RWPE1 (cell line): Measurements from ENCODE around the gene MIOS.
A peak's percentile ranks its signal among the peaks of the same experiment; 100 is the strongest.

Experiments
- CTCF ChIA-PET: fragments of 350-600 bp; sonication (Branson Sonifier 250); formaldehyde crosslinking; extraction: SDS; loops from one replicate; lab custom pipeline; 2021; lab: Yijun Ruan, JAX
- POLR2A ChIA-PET: fragments of 400-600 bp; formaldehyde crosslinking; extraction: SDS; loops from one replicate; lab custom pipeline; 2020; ENCODE audit warnings: antibody characterized with exemption; ENCODE audit not compliant: low non-redundant PET; lab: Yijun Ruan, JAX
- DNase-seq: peaks from one replicate; pipeline ENCODE4 v3.0.0; 2012; ENCODE audit warnings: low spot score
- H3K27ac ChIP-seq: fragments of 450-650 bp; 2 replicates; pipeline ENCODE4 v1.5.1; 2017
- TF ChIP-seq, protein P1 (sequence below): fragments of 450-650 bp; conservative IDR thresholded peaks from 2 replicates; pipeline ENCODE4 v1.5.1; 2017; ENCODE audit warnings: low read depth, mild to moderate bottlenecking

The MIOS gene

DNA sequence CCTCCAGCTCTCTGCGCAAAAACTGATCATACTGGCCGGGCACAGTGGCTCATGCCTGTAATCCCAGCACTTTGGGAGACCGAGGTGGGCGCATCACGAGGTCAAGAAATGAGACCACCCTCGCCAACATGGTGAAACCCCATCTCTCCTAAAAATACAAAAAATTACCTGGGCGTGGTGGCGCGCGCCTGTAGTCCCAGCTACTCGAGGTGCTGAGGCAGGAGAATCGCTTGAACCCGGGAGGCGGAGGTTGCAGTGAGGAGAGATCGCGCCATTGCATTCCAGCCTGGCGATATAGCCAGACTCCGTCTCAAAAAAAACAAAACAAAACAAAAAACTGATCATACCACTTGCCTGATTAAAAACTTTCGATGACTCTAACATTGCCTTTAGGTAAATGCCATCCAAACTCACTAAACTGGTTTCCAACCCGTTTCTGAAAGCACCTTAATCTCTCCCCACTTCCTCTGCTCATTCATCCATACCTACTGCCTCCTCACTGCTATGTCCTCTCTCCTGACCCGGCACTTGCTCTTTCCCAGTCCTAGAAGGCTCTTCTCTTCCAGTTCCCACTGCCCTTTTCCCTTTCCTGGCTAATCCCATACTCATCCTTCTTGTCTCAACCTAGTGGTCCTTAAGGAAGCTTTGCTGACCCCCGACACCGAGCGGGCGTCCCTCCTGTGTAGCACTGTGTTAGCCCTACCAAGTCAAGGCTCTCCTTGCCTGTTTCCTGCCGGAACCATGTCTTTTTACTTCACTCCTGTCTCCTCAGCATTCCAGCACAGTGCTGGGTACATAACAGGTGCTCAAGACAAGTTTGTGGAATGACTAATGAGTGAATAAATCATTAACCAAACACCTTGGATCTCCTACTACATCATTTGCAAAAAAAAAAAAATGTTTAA lies 686 bp upstream of the MIOS start:
- DNase-seq: peak; percentile 64
- TF ChIP-seq, protein P1, sequence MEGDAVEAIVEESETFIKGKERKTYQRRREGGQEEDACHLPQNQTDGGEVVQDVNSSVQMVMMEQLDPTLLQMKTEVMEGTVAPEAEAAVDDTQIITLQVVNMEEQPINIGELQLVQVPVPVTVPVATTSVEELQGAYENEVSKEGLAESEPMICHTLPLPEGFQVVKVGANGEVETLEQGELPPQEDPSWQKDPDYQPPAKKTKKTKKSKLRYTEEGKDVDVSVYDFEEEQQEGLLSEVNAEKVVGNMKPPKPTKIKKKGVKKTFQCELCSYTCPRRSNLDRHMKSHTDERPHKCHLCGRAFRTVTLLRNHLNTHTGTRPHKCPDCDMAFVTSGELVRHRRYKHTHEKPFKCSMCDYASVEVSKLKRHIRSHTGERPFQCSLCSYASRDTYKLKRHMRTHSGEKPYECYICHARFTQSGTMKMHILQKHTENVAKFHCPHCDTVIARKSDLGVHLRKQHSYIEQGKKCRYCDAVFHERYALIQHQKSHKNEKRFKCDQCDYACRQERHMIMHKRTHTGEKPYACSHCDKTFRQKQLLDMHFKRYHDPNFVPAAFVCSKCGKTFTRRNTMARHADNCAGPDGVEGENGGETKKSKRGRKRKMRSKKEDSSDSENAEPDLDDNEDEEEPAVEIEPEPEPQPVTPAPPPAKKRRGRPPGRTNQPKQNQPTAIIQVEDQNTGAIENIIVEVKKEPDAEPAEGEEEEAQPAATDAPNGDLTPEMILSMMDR: no peak
- ChIA-PET POLR2A (interaction anchor here (0.6 kb wide), 1 partner anchor 20 kb away, joined by 4 read pairs; no protein-coding TSS in a partner anchor), CTCF (interaction anchor here (0.6 to 0.7 kb wide), 2 partner anchors 127 to 703 kb away, joined by 3 read pairs; no protein-coding TSS in a partner anchor)
- peak overlapping the region; percentile 88 for H3K27ac ChIP-seq

DNA sequence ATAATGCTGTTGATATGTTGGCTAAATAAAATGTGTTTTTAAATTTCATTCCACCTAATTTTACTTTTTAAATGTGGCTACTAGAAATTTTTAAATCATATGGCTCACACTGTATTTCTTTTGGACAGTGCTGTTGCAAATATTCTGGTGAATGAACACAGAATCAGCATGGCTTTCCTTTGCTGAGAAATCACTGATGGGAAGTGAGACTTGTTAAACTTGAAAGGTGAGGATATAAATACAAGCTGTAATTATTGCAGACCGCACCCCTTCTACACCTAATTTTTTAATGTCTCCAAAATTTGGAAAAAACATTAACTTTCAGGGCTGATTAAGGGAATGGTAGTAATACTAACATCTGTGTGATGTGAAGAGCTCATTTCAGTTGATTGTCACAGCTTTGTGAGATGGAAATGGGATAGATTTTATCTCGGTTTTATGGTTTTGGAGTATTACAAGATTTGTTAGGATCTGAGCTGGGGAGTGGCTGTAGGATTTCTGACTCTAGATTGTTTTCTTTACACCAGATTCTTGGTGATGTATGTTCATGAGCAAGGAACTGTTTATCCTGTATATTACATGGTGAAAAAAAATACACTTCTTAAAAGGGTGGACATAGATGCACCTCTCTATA lies 1.3 kb downstream of the MIOS start:
- TF ChIP-seq, protein P1: no peak
- CTCF ChIA-PET: no interaction called here
- POLR2A ChIA-PET: no interaction called here
- H3K27ac ChIP-seq: no peak overlapping the region
- DNase-seq: peak; percentile 20

DNA sequence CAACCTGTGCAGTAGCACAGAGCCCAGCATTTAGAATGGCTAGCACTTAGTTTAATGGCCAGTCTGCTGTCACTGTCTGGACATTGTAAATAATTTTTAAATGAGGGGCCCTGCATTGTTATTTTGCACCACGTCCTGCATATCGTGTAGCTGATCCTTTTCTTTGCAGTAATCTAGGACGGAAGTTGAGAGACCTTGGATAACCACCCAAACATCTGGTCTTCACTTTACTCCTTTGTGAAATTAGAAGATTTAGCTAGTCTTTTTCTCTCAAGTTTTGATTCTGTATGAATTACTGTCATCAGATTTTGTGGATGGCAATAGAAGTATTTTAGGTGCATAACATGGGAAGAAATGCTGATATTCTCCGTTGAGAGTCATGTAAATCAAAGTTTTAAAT lies 1.9 kb downstream of the MIOS start:
- POLR2A ChIA-PET: no interaction called here
- CTCF ChIA-PET: no interaction called here
- DNase-seq: no peak
- no peak overlapping the region for H3K27ac ChIP-seq
- TF ChIP-seq, protein P1: no peak

DNA sequence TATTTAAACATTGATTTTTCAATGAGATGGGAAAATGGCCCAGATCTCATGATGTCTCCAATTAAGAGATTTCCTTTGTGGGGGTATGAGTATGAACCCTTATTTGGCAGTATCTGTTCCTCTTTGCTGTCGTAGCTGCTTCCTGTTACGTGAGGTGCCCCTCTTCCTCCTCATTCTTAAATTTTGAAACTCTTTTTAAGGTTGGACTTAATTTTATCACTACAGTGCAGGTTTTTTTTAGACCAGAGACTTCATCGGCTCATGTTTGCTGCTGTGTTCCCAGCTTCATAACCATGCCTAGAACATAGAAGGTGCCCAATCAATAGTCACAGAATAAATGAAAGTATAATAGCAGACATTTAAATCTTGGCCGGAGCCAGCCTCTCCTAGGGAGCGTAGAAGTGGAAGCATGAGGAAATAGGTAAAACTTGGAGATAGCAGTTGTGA lies 2.4 kb downstream of the MIOS start:
- no peak overlapping the region for H3K27ac ChIP-seq
- POLR2A ChIA-PET: no interaction called here
- CTCF ChIA-PET: no interaction called here
- DNase-seq: no peak
- TF ChIP-seq, protein P1: no peak

DNA sequence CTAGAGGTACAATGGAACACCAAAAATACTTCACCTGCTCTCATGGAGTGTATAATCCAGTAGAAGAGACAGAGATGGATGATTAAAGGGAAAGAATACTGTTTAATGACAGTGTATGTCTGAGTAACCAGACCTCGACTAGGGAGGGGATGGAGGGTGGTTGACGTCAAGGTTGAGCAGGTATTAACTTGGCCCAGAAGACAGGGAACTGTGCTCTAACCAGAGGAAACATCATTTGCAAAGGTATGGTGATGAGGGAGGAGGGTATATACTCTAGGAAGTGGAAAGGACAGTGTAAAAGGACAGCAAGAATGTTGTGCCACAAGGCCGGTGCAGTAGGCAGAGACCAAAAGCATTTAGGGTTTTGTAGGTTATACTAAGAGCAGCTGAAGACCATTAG lies 2.9 kb downstream of the MIOS start:
- CTCF ChIA-PET: no interaction called here
- TF ChIP-seq, protein P1: no peak
- H3K27ac ChIP-seq: no peak overlapping the region
- DNase-seq: no peak
- POLR2A ChIA-PET: no interaction called here

DNA sequence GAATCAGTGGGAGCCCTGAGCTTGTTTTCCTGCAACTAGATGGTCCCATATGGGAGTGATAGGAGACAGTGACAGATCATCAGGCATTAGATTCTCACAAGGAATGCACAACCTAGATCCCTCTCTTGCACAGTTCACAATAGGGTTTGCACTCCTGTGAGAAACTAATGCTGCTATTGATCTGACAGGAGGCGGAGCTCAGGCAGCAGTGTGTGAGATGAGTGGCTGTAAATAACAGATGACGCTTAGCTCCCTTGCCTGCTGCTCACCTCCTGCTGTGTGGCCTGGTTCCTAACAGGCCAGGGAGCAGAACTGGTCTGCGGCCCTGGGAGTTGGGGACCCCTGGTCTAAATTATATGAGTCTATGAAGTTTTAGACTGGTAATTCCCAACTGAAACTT lies 3.9 kb downstream of the MIOS start:
- H3K27ac ChIP-seq: no peak overlapping the region
- CTCF ChIA-PET: no interaction called here
- POLR2A ChIA-PET: no interaction called here
- DNase-seq: no peak
- TF ChIP-seq, protein P1: no peak
